Measurements from ENCODE around the gene CACNA1I. TPM values are rescaled to one million over a fixed set of nuclear protein-coding genes. Genes with fewer than 3 reads are reported as not detected.
A peak's percentile ranks its signal among the peaks of the same experiment; 100 is the strongest.

The CACNA1I gene
- total and polyA plus RNA-seq, 7 experiments from 2014 or later: 0.40 to 51.2 (median 22.0) TPM

- DNase-seq (no peak), ATAC-seq (no peak)
- Mint-ChIP-seq H3K4me1 (peaks cover 0 to 6% (median 0%) of the 10 kb centered on the region in 7 donors), H3K36me3 (no peaks in the 10 kb centered on the region), H3K27ac (peak overlapping the region in 1 of 9 donors; percentile 33), H3K27me3 (peaks cover 0 to 21% (median 0%) of the 10 kb centered on the region in 5 donors), H3K9me3 (peaks cover 0 to 2% (median 0%) of the 10 kb centered on the region in 11 donors), H3K4me3 (no peak overlapping the region)
- no peaks in the 10 kb centered on the region for H3K36me3 ChIP-seq (ENCODE audit: control insufficient read depth in 2 of 3, insufficient read depth in 3 of 3, low read length in 3 of 3)
- H3K4me3 ChIP-seq (ENCODE audit: low read length): no peak overlapping the region
- no peaks in the 10 kb centered on the region for H3K27me3 ChIP-seq (ENCODE audit: control insufficient read depth in 2 of 2, insufficient read depth in 2 of 2, low read length in 2 of 2)
- CTCF ChIA-PET: no interaction called here
- H3K4me1 ChIP-seq (ENCODE audit: control insufficient read depth in 2 of 2, insufficient read depth in 2 of 2, low read length in 2 of 2): no peaks in the 10 kb centered on the region
- intact Hi-C loops (cut with micrococcal nuclease): no loop called here
- H3K27ac ChIP-seq (ENCODE audit: low read depth, low read length): no peak overlapping the region
- no peaks in the 10 kb centered on the region for H3K9me3 ChIP-seq (ENCODE audit: control insufficient read depth in 2 of 3, low read length in 3 of 3)
- POLR2A ChIA-PET: no interaction called here
Observed at GRCh38 chr22:39713799-39714290, 143.3 kb downstream of the CACNA1I start.

GRCh38 chr22:39714321-39714720, 143.8 kb downstream of the CACNA1I start:
- H3K27ac ChIP-seq (ENCODE audit: low read depth, low read length): no peak overlapping the region
- H3K4me3 ChIP-seq (ENCODE audit: low read length): no peak overlapping the region
- Mint-ChIP-seq H3K27me3 (peaks cover 0 to 21% (median 0%) of the 10 kb centered on the region in 5 donors), H3K9me3 (peaks cover 0 to 2% (median 0%) of the 10 kb centered on the region in 11 donors), H3K36me3 (no peaks in the 10 kb centered on the region), H3K4me1 (peaks cover 0 to 6% (median 2%) of the 10 kb centered on the region in 7 donors), H3K4me3 (no peak overlapping the region), H3K27ac (no peak overlapping the region)
- intact Hi-C loops (cut with micrococcal nuclease): no loop called here
- no peaks in the 10 kb centered on the region for H3K9me3 ChIP-seq (ENCODE audit: control insufficient read depth in 2 of 3, low read length in 3 of 3)
- no peaks in the 10 kb centered on the region for H3K36me3 ChIP-seq (ENCODE audit: control insufficient read depth in 2 of 3, insufficient read depth in 3 of 3, low read length in 3 of 3)
- ATAC-seq (peak; percentile 20), DNase-seq (no peak)
- POLR2A ChIA-PET: no interaction called here
- H3K4me1 ChIP-seq (ENCODE audit: control insufficient read depth in 2 of 2, insufficient read depth in 2 of 2, low read length in 2 of 2): no peaks in the 10 kb centered on the region
- CTCF ChIA-PET: no interaction called here
- H3K27me3 ChIP-seq (ENCODE audit: control insufficient read depth in 2 of 2, insufficient read depth in 2 of 2, low read length in 2 of 2): no peaks in the 10 kb centered on the region

- peaks cover 0 to 2% (median 0%) of the 10 kb centered on the region in 11 donors for H3K9me3 Mint-ChIP-seq
- H3K4me3 ChIP-seq (ENCODE audit: low read length): no peak overlapping the region
- no peaks in the 10 kb centered on the region for H3K36me3 ChIP-seq (ENCODE audit: control insufficient read depth in 2 of 3, insufficient read depth in 3 of 3, low read length in 3 of 3)
- peaks cover 0 to 6% (median 3%) of the 10 kb centered on the region in 7 donors for H3K4me1 Mint-ChIP-seq
- H3K27me3 Mint-ChIP-seq: peaks cover 0 to 13% (median 0%) of the 10 kb centered on the region in 5 donors
- no peak overlapping the region for H3K27ac Mint-ChIP-seq
- ATAC-seq: no peak
- H3K36me3 Mint-ChIP-seq: no peaks in the 10 kb centered on the region
- no peak overlapping the region for H3K27ac ChIP-seq (ENCODE audit: low read depth, low read length)
- no peak for DNase-seq
- H3K27me3 ChIP-seq (ENCODE audit: control insufficient read depth in 2 of 2, insufficient read depth in 2 of 2, low read length in 2 of 2): no peaks in the 10 kb centered on the region
- POLR2A ChIA-PET: no interaction called here
- H3K4me1 ChIP-seq (ENCODE audit: control insufficient read depth in 2 of 2, insufficient read depth in 2 of 2, low read length in 2 of 2): no peaks in the 10 kb centered on the region
- CTCF ChIA-PET: interaction anchor here (0.8 kb wide), 1 partner anchor 149 kb away, joined by 3 read pairs; no protein-coding TSS in a partner anchor
- no peak overlapping the region for H3K4me3 Mint-ChIP-seq
- H3K9me3 ChIP-seq (ENCODE audit: control insufficient read depth in 2 of 3, low read length in 3 of 3): no peaks in the 10 kb centered on the region
- intact Hi-C loops (cut with micrococcal nuclease): no loop called here
Observed at GRCh38 chr22:39715778-39716495, 145.4 kb downstream of the CACNA1I start.

GRCh38 chr22:39716534-39716933, 146.0 kb downstream of the CACNA1I start:
- Histone ChIP-seq H3K27me3 (ENCODE audit: control insufficient read depth in 2 of 2, insufficient read depth in 2 of 2, low read length in 2 of 2) (no peaks in the 10 kb centered on the region), H3K4me3 (ENCODE audit: low read length) (no peak overlapping the region), H3K27ac (ENCODE audit: low read depth, low read length) (no peak overlapping the region), H3K4me1 (ENCODE audit: control insufficient read depth in 2 of 2, insufficient read depth in 2 of 2, low read length in 2 of 2) (no peaks in the 10 kb centered on the region), H3K36me3 (ENCODE audit: control insufficient read depth in 2 of 3, insufficient read depth in 3 of 3, low read length in 3 of 3) (no peaks in the 10 kb centered on the region), H3K9me3 (ENCODE audit: control insufficient read depth in 2 of 3, low read length in 3 of 3) (no peaks in the 10 kb centered on the region)
- H3K4me1 Mint-ChIP-seq: peaks cover 0 to 6% (median 3%) of the 10 kb centered on the region in 7 donors
- ChIA-PET CTCF (no interaction called here), POLR2A (no interaction called here)
- no peak overlapping the region for H3K4me3 Mint-ChIP-seq
- H3K27ac Mint-ChIP-seq: no peak overlapping the region
- peaks cover 0 to 12% (median 0%) of the 10 kb centered on the region in 5 donors for H3K27me3 Mint-ChIP-seq
- no peak for ATAC-seq
- H3K9me3 Mint-ChIP-seq: peaks cover 0 to 2% (median 0%) of the 10 kb centered on the region in 11 donors
- H3K36me3 Mint-ChIP-seq: no peaks in the 10 kb centered on the region
- intact Hi-C loops (cut with micrococcal nuclease): no loop called here
- DNase-seq: no peak

- Mint-ChIP-seq H3K9me3 (peaks cover 0 to 2% (median 0%) of the 10 kb centered on the region in 11 donors), H3K4me1 (peaks cover 0 to 6% (median 3%) of the 10 kb centered on the region in 7 donors), H3K4me3 (no peak overlapping the region), H3K36me3 (no peaks in the 10 kb centered on the region), H3K27me3 (peaks cover 0 to 7% (median 0%) of the 10 kb centered on the region in 5 donors), H3K27ac (peak overlapping the region in 1 of 9 donors; percentile 65)
- Histone ChIP-seq H3K36me3 (ENCODE audit: control insufficient read depth in 2 of 3, insufficient read depth in 3 of 3, low read length in 3 of 3) (no peaks in the 10 kb centered on the region), H3K9me3 (ENCODE audit: control insufficient read depth in 2 of 3, low read length in 3 of 3) (no peaks in the 10 kb centered on the region), H3K4me1 (ENCODE audit: control insufficient read depth in 2 of 2, insufficient read depth in 2 of 2, low read length in 2 of 2) (no peaks in the 10 kb centered on the region), H3K27ac (ENCODE audit: low read depth, low read length) (no peak overlapping the region), H3K27me3 (ENCODE audit: control insufficient read depth in 2 of 2, insufficient read depth in 2 of 2, low read length in 2 of 2) (no peaks in the 10 kb centered on the region), H3K4me3 (ENCODE audit: low read length) (no peak overlapping the region)
- ChIA-PET CTCF (interaction anchor here (0.7 kb wide), 1 partner anchor 92 kb away, joined by 3 read pairs; no protein-coding TSS in a partner anchor), POLR2A (no interaction called here)
- intact Hi-C loops (cut with micrococcal nuclease): no loop called here
- ATAC-seq (no peak), DNase-seq (no peak)
Observed at GRCh38 chr22:39717099-39717498, 146.5 kb downstream of the CACNA1I start.

- no peak overlapping the region for H3K4me3 ChIP-seq (ENCODE audit: low read length)
- H3K27ac ChIP-seq (ENCODE audit: low read depth, low read length): no peak overlapping the region
- intact Hi-C loops (cut with micrococcal nuclease): no loop called here
- POLR2A ChIA-PET: no interaction called here
- H3K27me3 Mint-ChIP-seq: peaks cover 0 to 4% (median 0%) of the 10 kb centered on the region in 5 donors
- H3K36me3 Mint-ChIP-seq: no peaks in the 10 kb centered on the region
- no peaks in the 10 kb centered on the region for H3K36me3 ChIP-seq (ENCODE audit: control insufficient read depth in 2 of 3, insufficient read depth in 3 of 3, low read length in 3 of 3)
- no peaks in the 10 kb centered on the region for H3K9me3 ChIP-seq (ENCODE audit: control insufficient read depth in 2 of 3, low read length in 3 of 3)
- H3K4me1 Mint-ChIP-seq: peaks cover 0 to 11% (median 4%) of the 10 kb centered on the region in 7 donors
- H3K4me3 Mint-ChIP-seq: no peak overlapping the region
- CTCF ChIA-PET: no interaction called here
- no peak overlapping the region for H3K27ac Mint-ChIP-seq
- H3K27me3 ChIP-seq (ENCODE audit: control insufficient read depth in 2 of 2, insufficient read depth in 2 of 2, low read length in 2 of 2): no peaks in the 10 kb centered on the region
- ATAC-seq (no peak), DNase-seq (no peak)
- no peaks in the 10 kb centered on the region for H3K4me1 ChIP-seq (ENCODE audit: control insufficient read depth in 2 of 2, insufficient read depth in 2 of 2, low read length in 2 of 2)
- peaks cover 0 to 6% (median 0%) of the 10 kb centered on the region in 11 donors for H3K9me3 Mint-ChIP-seq
Observed at GRCh38 chr22:39718206-39718605, 147.7 kb downstream of the CACNA1I start.

Measured in naive thymus-derived CD4-positive, alpha-beta T cell (primary cell).